Mammary epithelial cell (primary cell): Measurements from ENCODE around the gene IZUMO2.

Experiments used
- CTCF ChIP-seq, 2 donors: IDR thresholded peaks in 1 of 2; conservative IDR thresholded peaks in 1 of 2; 2 replicates each; pipeline ENCODE4 v1.5.1; 2011 to 2012; ENCODE audit warnings: inconsistent platforms in 2 of 2, low read length in 2 of 2, mild to moderate bottlenecking in 2 of 2, control low read depth in 1 of 2, low read depth in 1 of 2; ENCODE audit not compliant: insufficient read depth in 1 of 2; ENCODE audit errors: extremely low read depth in 1 of 2
- EZH2 ChIP-seq: IDR thresholded peaks from 2 replicates; pipeline ENCODE4 v1.6.1; 2012; ENCODE audit warnings: low read length, inconsistent platforms, borderline replicate concordance

GRCh38 chr19:50204081-50204428, 41.0 kb upstream of the IZUMO2 start:
- TF ChIP-seq CTCF (conservative IDR thresholded peaks at IDR 0.05 in 1 of 2, IDR thresholded peaks at IDR 0.05 in 1 of 2; ENCODE audit: extremely low read depth in 1 of 2, insufficient read depth in 1 of 2, low read depth in 1 of 2, low read length in 2 of 2): no peak
- TF ChIP-seq EZH2: no peak
